ENCODE results near the gene TTC33. TPM values are rescaled to one million over a fixed set of nuclear protein-coding genes. Genes with fewer than 3 reads are reported as not detected.

TTC33 gene
- total RNA-seq, 1 donor from 2014 or later: 7.0 TPM

- Histone ChIP-seq H3K27ac (no peak overlapping the region), H3K4me1 (peaks cover 0 to 3% of the 10 kb centered on the region in 2 donors), H3K27me3 (no peaks in the 10 kb centered on the region), H3K4me3 (no peak overlapping the region), H3K9me3 (no peaks in the 10 kb centered on the region), H3K36me3 (no peaks in the 10 kb centered on the region)
- no peak for TF ChIP-seq CTCF (IDR thresholded peaks at IDR 0.05)
- DNase-seq (ENCODE audit: low spot score in 2 of 2): no peak
- intact Hi-C loops (cut with DNase I): no loop called here
These were observed 277.8 kb downstream of the TTC33 start for GRCh38 chr5:40477856-40478546.

- H3K27ac ChIP-seq: no peak overlapping the region
- no peaks in the 10 kb centered on the region for H3K36me3 ChIP-seq
- no peak overlapping the region for H3K4me3 ChIP-seq
- peaks cover 0 to 3% of the 10 kb centered on the region in 2 donors for H3K4me1 ChIP-seq
- TF ChIP-seq CTCF (IDR thresholded peaks at IDR 0.05): no peak
- intact Hi-C loops (cut with DNase I): no loop called here
- no peaks in the 10 kb centered on the region for H3K27me3 ChIP-seq
- H3K9me3 ChIP-seq: no peaks in the 10 kb centered on the region
- DNase-seq (ENCODE audit: low spot score in 2 of 2): no peak
These were observed 280.2 kb downstream of the TTC33 start for GRCh38 chr5:40475561-40475960.

- Histone ChIP-seq H3K9me3 (no peaks in the 10 kb centered on the region), H3K27me3 (no peaks in the 10 kb centered on the region), H3K27ac (no peak overlapping the region), H3K4me1 (peaks cover 0 to 3% of the 10 kb centered on the region in 2 donors), H3K4me3 (no peak overlapping the region), H3K36me3 (no peaks in the 10 kb centered on the region)
- intact Hi-C loops (cut with DNase I): no loop called here
- DNase-seq (ENCODE audit: low spot score in 2 of 2): no peak
- TF ChIP-seq CTCF (IDR thresholded peaks at IDR 0.05): no peak
These were observed 281.5 kb downstream of the TTC33 start for GRCh38 chr5:40474250-40474649.

GRCh38 chr5:40465416-40465815, 290.3 kb downstream of the TTC33 start:
- TF ChIP-seq CTCF (IDR thresholded peaks at IDR 0.05): no peak
- no peak overlapping the region for H3K4me3 ChIP-seq
- DNase-seq (ENCODE audit: low spot score in 2 of 2): no peak
- no peak overlapping the region for H3K27ac ChIP-seq
- no peaks in the 10 kb centered on the region for H3K27me3 ChIP-seq
- intact Hi-C loops (cut with DNase I): no loop called here
- H3K36me3 ChIP-seq: no peaks in the 10 kb centered on the region
- H3K4me1 ChIP-seq: no peaks in the 10 kb centered on the region
- H3K9me3 ChIP-seq: peaks cover 0 to 6% of the 10 kb centered on the region in 2 donors

- intact Hi-C loops (cut with DNase I): no loop called here
- H3K36me3 ChIP-seq: no peaks in the 10 kb centered on the region
- no peak overlapping the region for H3K4me3 ChIP-seq
- H3K27me3 ChIP-seq: no peaks in the 10 kb centered on the region
- no peak overlapping the region for H3K27ac ChIP-seq
- no peak for TF ChIP-seq CTCF (IDR thresholded peaks at IDR 0.05)
- H3K9me3 ChIP-seq: peaks cover 0 to 7% of the 10 kb centered on the region in 2 donors
- H3K4me1 ChIP-seq: no peaks in the 10 kb centered on the region
- DNase-seq (ENCODE audit: low spot score in 2 of 2): no peak
These were observed 291.2 kb downstream of the TTC33 start for GRCh38 chr5:40464511-40464910.

Other genes starting within 250 kb of the TTC33 start
- gene PTGER4, start 76.0 kb downstream of the TTC33 start, total RNA-seq: 48.3 TPM
- 90.3 TPM for gene PRKAA1, start 42.4 kb upstream of the TTC33 start, total RNA-seq
- 22.1 TPM for gene RPL37, start 79.3 kb upstream of the TTC33 start, total RNA-seq
- 8.2 TPM for gene CARD6, start 85.4 kb upstream of the TTC33 start, total RNA-seq
- 179 TPM for gene C7, start 153.5 kb upstream of the TTC33 start, total RNA-seq